ENCODE data around the gene ZNF74. TPM values are rescaled to one million over a fixed set of nuclear protein-coding genes. Genes with fewer than 3 reads are reported as not detected.

ZNF74 gene
- total and polyA plus RNA-seq, 10 of the 15 experiments (the other 5 are each of a cell fraction or from before 2014, with no cell fraction given): 0.37 to 9.3 (median 5.1) TPM

DNA sequence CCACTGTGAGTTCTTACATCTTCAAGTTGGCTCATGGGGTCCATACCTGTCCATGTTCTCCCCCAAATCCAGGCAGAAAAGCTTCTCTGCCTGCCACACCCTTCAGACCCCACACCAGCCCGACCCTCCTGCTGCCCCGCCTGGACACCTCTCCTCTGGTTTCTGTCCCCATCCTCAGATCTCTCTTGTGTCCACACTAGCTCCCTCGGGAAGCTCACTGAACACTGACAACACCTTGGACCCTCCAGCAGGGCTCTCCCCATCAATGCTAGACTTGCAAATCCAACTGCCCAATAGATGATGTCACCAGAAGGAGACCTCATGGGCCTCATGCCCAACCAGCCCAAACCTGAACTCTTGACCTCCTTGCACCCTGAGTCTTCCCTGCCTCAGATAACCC, 40.8 kb downstream of the ZNF74 start:
- Histone ChIP-seq H3K36me3 (ENCODE audit: control insufficient read depth in 2 of 2, insufficient read depth in 2 of 2, low read length in 1 of 2) (no peaks in the 10 kb centered on the region), H4K20me1 (ENCODE audit: control insufficient read depth, insufficient read depth) (no peaks in the 10 kb centered on the region; the same call in 1 of the 2 replicates), H3K27ac (ENCODE audit: control insufficient read depth, insufficient read depth) (no peak overlapping the region), H3K9me3 (replicated peaks; ENCODE audit: control insufficient read depth, insufficient read depth, low read length) (no peaks in the 10 kb centered on the region), H3K4me3 (no peak overlapping the region), H2AFZ (ENCODE audit: control insufficient read depth, low read depth, low read length) (no peak overlapping the region), H3K9ac (ENCODE audit: control insufficient read depth, insufficient read depth, low read length) (no peak overlapping the region), H3K4me1 (ENCODE audit: control insufficient read depth, insufficient read depth, low read length) (peaks cover under 1% of the 10 kb centered on the region; the same call in 1 of the 2 replicates), H3K4me2 (ENCODE audit: control insufficient read depth, insufficient read depth) (no peak overlapping the region), H3K27me3 (replicated peaks in 1 of 2; ENCODE audit: control insufficient read depth in 2 of 2, insufficient read depth in 2 of 2, low read length in 1 of 2) (peaks cover 14 to 24% of the 10 kb centered on the region in 2 experiments), H3K79me2 (ENCODE audit: control insufficient read depth, insufficient read depth, low read length) (no peaks in the 10 kb centered on the region)
- TF ChIP-seq BHLHE40 (IDR thresholded peaks at IDR 0.05; ENCODE audit: borderline replicate concordance in 1 of 2, low read depth in 2 of 2, low read length in 1 of 2) (no peak), RBBP5 (conservative IDR thresholded peaks at IDR 0.05) (no peak), FOS (IDR thresholded peaks at IDR 0.05; ENCODE audit: borderline replicate concordance, extremely low read depth, insufficient read length) (no peak), SUPT20H (IDR thresholded peaks at IDR 0.05; ENCODE audit: borderline replicate concordance, control insufficient read depth, low read depth, low read length) (no peak), CBX3 (IDR thresholded peaks at IDR 0.05; ENCODE audit: borderline replicate concordance, low read depth) (no peak), CEBPB (IDR thresholded peaks at IDR 0.05; ENCODE audit: borderline replicate concordance in 1 of 2, low read depth in 2 of 2, low read length in 2 of 2) (no peak), FOXK2 (IDR thresholded peaks at IDR 0.05) (no peak), ZNF217 (IDR thresholded peaks at IDR 0.05) (no peak), SMARCA5 (IDR thresholded peaks at IDR 0.05) (no peak), LARP7 (IDR thresholded peaks at IDR 0.05) (no peak), GABPA (IDR thresholded peaks at IDR 0.05; ENCODE audit: low read depth) (no peak), NFIC (IDR thresholded peaks at IDR 0.05; ENCODE audit: low read depth, low read length) (no peak), BACH1 (IDR thresholded peaks at IDR 0.05; ENCODE audit: borderline replicate concordance) (no peak), SIX5 (IDR thresholded peaks at IDR 0.05; ENCODE audit: low read depth, low read length, severe bottlenecking) (no peak)
- TF ChIP-seq, protein P1, sequence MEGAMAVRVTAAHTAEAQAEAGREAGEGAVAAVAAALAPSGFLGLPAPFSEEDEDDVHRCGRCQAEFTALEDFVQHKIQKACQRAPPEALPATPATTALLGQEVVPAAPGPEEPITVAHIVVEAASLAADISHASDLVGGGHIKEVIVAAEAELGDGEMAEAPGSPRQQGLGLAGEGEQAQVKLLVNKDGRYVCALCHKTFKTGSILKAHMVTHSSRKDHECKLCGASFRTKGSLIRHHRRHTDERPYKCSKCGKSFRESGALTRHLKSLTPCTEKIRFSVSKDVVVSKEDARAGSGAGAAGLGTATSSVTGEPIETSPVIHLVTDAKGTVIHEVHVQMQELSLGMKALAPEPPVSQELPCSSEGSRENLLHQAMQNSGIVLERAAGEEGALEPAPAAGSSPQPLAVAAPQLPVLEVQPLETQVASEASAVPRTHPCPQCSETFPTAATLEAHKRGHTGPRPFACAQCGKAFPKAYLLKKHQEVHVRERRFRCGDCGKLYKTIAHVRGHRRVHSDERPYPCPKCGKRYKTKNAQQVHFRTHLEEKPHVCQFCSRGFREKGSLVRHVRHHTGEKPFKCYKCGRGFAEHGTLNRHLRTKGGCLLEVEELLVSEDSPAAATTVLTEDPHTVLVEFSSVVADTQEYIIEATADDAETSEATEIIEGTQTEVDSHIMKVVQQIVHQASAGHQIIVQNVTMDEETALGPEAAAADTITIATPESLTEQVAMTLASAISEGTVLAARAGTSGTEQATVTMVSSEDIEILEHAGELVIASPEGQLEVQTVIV (IDR thresholded peaks at IDR 0.05; ENCODE audit: borderline replicate concordance, partially characterized antibody): no peak
- TF ChIP-seq, protein P2, sequence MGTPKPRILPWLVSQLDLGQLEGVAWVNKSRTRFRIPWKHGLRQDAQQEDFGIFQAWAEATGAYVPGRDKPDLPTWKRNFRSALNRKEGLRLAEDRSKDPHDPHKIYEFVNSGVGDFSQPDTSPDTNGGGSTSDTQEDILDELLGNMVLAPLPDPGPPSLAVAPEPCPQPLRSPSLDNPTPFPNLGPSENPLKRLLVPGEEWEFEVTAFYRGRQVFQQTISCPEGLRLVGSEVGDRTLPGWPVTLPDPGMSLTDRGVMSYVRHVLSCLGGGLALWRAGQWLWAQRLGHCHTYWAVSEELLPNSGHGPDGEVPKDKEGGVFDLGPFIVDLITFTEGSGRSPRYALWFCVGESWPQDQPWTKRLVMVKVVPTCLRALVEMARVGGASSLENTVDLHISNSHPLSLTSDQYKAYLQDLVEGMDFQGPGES (IDR thresholded peaks at IDR 0.05): no peak
- TF ChIP-seq, protein P3, sequence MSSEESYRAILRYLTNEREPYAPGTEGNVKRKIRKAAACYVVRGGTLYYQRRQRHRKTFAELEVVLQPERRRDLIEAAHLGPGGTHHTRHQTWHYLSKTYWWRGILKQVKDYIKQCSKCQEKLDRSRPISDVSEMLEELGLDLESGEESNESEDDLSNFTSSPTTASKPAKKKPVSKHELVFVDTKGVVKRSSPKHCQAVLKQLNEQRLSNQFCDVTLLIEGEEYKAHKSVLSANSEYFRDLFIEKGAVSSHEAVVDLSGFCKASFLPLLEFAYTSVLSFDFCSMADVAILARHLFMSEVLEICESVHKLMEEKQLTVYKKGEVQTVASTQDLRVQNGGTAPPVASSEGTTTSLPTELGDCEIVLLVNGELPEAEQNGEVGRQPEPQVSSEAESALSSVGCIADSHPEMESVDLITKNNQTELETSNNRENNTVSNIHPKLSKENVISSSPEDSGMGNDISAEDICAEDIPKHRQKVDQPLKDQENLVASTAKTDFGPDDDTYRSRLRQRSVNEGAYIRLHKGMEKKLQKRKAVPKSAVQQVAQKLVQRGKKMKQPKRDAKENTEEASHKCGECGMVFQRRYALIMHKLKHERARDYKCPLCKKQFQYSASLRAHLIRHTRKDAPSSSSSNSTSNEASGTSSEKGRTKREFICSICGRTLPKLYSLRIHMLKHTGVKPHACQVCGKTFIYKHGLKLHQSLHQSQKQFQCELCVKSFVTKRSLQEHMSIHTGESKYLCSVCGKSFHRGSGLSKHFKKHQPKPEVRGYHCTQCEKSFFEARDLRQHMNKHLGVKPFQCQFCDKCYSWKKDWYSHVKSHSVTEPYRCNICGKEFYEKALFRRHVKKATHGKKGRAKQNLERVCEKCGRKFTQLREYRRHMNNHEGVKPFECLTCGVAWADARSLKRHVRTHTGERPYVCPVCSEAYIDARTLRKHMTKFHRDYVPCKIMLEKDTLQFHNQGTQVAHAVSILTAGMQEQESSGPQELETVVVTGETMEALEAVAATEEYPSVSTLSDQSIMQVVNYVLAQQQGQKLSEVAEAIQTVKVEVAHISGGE (CRISPR knock-in tag; IDR thresholded peaks at IDR 0.05): no peak
- TF ChIP-seq, protein P4, sequence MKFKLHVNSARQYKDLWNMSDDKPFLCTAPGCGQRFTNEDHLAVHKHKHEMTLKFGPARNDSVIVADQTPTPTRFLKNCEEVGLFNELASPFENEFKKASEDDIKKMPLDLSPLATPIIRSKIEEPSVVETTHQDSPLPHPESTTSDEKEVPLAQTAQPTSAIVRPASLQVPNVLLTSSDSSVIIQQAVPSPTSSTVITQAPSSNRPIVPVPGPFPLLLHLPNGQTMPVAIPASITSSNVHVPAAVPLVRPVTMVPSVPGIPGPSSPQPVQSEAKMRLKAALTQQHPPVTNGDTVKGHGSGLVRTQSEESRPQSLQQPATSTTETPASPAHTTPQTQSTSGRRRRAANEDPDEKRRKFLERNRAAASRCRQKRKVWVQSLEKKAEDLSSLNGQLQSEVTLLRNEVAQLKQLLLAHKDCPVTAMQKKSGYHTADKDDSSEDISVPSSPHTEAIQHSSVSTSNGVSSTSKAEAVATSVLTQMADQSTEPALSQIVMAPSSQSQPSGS (IDR thresholded peaks at IDR 0.05; ENCODE audit: low read length): no peak
- FAIRE-seq (no peak), DNase-seq (ENCODE audit: low read depth, low spot score) (no peak), ATAC-seq (no peak)
- intact Hi-C loops (cut with micrococcal nuclease; ENCODE audit: unreplicated experiment): no loop called here
- ChIA-PET SMC1A (ENCODE audit: uncharacterized antibody, unreplicated experiment) (no interaction called here), POLR2A (no interaction called here), RAD21 (ENCODE audit: unreplicated experiment) (no interaction called here), CTCF (interaction anchor here (1.2 kb wide), 1 partner anchor 19 kb away, joined by 3 read pairs; no protein-coding TSS in a partner anchor)
- no TSS peak for BruUV-seq (replicated peaks)
- 44% methylated on average over 3 of the region's 3 CpGs for WGBS (ENCODE audit: insufficient coverage, insufficient replicate concordance, low lambda C conversion rate, missing lambda C conversion rate)
- in situ Hi-C loops (cut with MboI): no loop called here
